ENCODE measurements around the gene DDX3X.

DDX3X gene

DNA sequence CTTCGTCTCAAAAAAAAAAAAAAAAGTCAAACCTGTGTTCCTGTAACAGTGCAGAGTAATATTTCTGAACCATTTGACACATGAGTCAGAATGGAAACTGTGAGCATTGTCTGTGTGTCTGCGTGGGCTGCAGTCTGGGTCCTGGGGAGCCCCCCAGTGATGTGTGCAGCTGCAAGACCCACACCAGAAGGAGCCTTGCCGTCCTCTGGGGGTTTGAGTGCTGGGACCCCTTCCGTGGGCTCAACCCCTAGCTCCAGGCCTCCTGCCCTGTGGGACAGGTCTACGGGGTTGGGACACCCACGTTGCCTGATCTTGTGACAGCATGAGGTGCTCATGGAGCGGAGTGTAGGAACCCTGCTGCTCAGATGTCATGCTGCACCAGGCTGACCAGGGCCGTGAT is 43.7 kb downstream of the DDX3X start:
- Histone ChIP-seq H3K36me3 (replicated peaks) (no peaks in the 10 kb centered on the region), H3K4me3 (ENCODE audit: low read depth, low read length) (no peak overlapping the region), H3K27ac (no peak overlapping the region), H3K27me3 (replicated peaks) (no peaks in the 10 kb centered on the region)
- in situ Hi-C loops (cut with HindIII; ENCODE audit: low pct_ligation_motif_present, low sequenced_read_pairs): no loop called here
- TF ChIP-seq, protein P1, sequence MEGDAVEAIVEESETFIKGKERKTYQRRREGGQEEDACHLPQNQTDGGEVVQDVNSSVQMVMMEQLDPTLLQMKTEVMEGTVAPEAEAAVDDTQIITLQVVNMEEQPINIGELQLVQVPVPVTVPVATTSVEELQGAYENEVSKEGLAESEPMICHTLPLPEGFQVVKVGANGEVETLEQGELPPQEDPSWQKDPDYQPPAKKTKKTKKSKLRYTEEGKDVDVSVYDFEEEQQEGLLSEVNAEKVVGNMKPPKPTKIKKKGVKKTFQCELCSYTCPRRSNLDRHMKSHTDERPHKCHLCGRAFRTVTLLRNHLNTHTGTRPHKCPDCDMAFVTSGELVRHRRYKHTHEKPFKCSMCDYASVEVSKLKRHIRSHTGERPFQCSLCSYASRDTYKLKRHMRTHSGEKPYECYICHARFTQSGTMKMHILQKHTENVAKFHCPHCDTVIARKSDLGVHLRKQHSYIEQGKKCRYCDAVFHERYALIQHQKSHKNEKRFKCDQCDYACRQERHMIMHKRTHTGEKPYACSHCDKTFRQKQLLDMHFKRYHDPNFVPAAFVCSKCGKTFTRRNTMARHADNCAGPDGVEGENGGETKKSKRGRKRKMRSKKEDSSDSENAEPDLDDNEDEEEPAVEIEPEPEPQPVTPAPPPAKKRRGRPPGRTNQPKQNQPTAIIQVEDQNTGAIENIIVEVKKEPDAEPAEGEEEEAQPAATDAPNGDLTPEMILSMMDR (IDR thresholded peaks at IDR 0.05; ENCODE audit: low read depth, low read length, missing control alignments): no peak
- DNase-seq: no peak

DNA sequence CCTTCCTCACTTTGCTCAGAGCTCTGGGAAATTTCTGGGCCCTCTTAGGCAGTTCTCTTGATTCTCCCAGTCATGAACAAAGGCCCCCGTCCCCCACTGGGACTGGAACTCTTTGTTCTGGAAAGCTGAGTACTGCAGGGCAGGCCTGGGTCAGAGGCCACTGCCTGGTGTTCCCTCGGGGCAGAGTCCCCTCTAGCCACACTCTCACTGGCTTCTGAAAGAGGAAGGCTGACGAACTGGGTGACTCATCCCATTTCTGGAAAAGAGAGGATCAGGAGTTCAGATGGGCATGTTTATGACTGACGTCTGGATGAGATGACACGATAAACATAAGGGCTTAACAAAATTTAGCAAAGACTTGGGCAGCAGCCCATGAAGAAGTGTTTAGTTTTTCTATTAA is 47.7 kb downstream of the DDX3X start:
- Histone ChIP-seq H3K27ac (peak overlapping the region; percentile 66), H3K27me3 (replicated peaks) (no peaks in the 10 kb centered on the region), H3K36me3 (replicated peaks) (no peaks in the 10 kb centered on the region), H3K4me3 (ENCODE audit: low read depth, low read length) (no peak overlapping the region)
- in situ Hi-C loops (cut with HindIII; ENCODE audit: low pct_ligation_motif_present, low sequenced_read_pairs): no loop called here
- DNase-seq: peak; percentile 80
- TF ChIP-seq, protein P1 (IDR thresholded peaks at IDR 0.05; ENCODE audit: low read depth, low read length, missing control alignments): no peak

DNA sequence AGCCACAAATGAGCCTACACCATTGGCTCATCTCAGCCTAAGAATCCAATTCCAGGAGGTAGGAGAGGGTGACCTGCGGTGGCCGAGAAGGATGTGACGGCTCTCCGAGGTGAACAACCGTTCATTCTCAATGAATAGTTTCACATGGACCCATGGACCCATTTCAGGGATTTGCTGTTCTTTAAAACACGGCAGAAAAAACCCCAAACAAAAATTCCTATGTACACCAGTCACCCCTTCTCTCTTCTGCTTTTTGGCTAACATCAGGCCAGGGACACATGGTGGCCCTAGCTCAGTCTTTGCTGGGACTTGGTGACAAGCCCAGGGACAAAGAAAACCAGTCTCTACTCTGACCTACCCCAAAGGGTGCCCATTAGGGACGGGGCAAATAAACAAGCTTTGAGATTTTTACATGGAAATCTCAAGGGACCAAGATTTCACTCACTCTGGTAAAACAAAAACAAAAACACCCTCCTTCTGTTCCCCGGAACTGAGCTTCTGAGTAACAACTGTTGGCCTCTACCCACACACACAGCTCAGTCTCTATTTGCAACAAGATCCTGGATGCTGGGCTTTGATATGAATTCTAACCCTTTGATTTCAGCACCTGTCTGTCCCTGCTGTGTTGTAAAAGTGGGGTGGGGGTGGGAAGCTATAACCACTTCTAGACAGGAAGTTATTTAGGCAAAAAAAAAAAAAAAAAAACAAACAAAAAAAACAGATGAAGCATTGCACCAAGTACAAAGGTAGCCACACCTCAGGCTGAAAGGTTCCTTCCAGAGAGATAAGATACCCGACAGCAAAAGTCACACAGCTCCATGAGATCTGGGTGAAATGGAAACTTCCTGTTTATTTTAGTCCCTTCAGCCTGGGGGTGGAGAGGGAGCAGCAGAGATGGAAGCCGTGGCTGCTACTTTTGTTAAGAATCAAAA is 49.0 kb downstream of the DDX3X start:
- DNase-seq: peak; percentile 28
- TF ChIP-seq, protein P1 (IDR thresholded peaks at IDR 0.05; ENCODE audit: low read depth, low read length, missing control alignments): no peak
- in situ Hi-C loops (cut with HindIII; ENCODE audit: low pct_ligation_motif_present, low sequenced_read_pairs): no loop called here
- no peaks in the 10 kb centered on the region for H3K27me3 ChIP-seq (replicated peaks)
- peak overlapping the region; percentile 65 for H3K27ac ChIP-seq
- no peaks in the 10 kb centered on the region for H3K36me3 ChIP-seq (replicated peaks)
- H3K4me3 ChIP-seq (ENCODE audit: low read depth, low read length): no peak overlapping the region

DNA sequence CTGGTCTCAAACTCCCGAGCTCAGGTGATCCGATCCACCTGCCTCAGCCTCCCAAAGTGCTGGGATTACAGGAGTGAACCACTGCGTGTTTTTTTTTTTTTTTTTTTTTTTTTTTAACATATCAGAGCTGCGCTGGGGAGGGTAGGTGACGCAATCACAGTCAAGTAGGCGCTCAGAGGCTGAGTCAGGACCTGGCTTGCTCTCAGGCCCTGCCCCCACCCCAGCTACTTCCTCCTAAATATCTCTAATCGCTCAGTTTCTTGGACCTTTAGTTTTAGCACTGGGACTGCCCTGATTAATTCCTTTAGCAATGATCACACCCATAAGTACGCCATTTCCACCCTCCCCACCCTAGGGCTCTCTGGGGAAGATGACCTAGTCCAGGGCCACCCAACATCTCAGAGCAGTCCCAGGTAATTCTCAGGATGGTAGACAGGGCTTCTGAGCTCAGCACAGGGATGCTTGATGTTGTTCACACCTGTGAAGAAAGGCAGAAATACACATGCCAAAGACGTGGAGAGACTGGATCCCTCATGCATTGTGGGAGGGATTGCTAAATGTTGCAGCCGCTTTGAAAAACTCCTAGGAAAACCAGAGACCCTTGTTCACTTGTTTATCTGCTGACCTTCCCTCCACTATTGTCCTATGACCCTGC is 50.2 kb downstream of the DDX3X start:
- in situ Hi-C loops (cut with HindIII; ENCODE audit: low pct_ligation_motif_present, low sequenced_read_pairs): no loop called here
- H3K4me3 ChIP-seq (ENCODE audit: low read depth, low read length): no peak overlapping the region
- peak; percentile 78 for DNase-seq
- H3K36me3 ChIP-seq (replicated peaks): no peaks in the 10 kb centered on the region
- peak overlapping the region; percentile 65 for H3K27ac ChIP-seq
- TF ChIP-seq, protein P1 (IDR thresholded peaks at IDR 0.05; ENCODE audit: low read depth, low read length, missing control alignments): no peak
- H3K27me3 ChIP-seq (replicated peaks): no peaks in the 10 kb centered on the region

DNA sequence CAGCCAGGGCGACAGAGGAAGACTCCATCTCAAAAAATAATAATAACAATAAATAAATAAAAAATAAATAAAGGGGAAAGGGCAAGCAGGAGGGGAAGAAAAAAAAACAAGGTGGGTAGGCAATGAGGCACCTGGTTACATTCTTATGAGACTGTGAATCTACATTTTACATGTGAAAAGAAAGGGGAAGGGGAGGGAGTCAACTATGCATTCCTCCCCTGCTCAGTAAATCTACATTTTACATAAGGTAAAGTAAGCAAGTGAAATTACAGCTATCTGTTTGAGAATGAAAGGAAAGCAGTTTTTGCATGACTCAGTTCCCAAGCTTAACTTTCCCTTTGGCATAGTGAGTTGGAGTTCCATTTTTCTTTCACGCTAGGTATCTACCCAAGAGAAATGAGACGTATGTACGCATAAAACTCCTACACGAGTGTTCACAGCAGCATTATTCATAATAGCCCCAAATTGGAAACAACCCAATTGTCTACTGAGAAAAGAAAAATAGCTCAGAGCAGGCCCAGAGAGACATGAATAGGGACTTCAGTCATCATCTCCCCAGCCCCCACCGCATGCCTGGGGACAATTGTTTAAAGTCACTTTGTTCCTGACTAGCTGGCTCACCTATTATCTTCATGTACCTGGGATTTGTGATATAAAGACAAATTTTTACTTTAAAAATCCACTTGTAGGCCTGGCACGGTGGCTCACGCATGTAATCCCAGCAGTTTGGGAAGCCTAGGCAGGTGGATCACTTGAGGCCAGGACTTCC is 52.4 kb downstream of the DDX3X start:
- in situ Hi-C loops (cut with HindIII; ENCODE audit: low pct_ligation_motif_present, low sequenced_read_pairs): no loop called here
- Histone ChIP-seq H3K27me3 (replicated peaks) (no peaks in the 10 kb centered on the region), H3K27ac (no peak overlapping the region), H3K36me3 (replicated peaks) (no peaks in the 10 kb centered on the region), H3K4me3 (ENCODE audit: low read depth, low read length) (no peak overlapping the region)
- TF ChIP-seq, protein P1 (IDR thresholded peaks at IDR 0.05; ENCODE audit: low read depth, low read length, missing control alignments): no peak
- no peak for DNase-seq

All from brain microvascular endothelial cell (primary cell).